CD4-positive, alpha-beta T cell treated with Interleukin-10 for 1 hour (primary cell): ENCODE data around the gene PCDHB2.
"Not testable (repeated sequence)": the region's sequence is repeated elsewhere in the genome, so short reads cannot be mapped to it uniquely, and the experiment has no call there.

Experiments
- DNase-seq: peaks from one replicate; pipeline ENCODE4 v3.0.0-alpha.2; 2020

Gene PCDHB2

GRCh38 chr5:141137346-141137745 is 42.9 kb downstream of the PCDHB2 start:
- not testable (repeated sequence) for DNase-seq
